Aortic smooth muscle cell (primary cell): ENCODE results near the gene A2ML1. TPM values are rescaled to one million over a fixed set of nuclear protein-coding genes. Genes with fewer than 3 reads are reported as not detected.

Experiments used
- total RNA-seq: library from RNA; depleted of rRNA; stranded (reverse); fragments of >200 nt; gene quantifications from 2 replicates; pipeline ENCODE4 v1.2.3, GENCODE V29; 2014

Gene A2ML1
- total RNA-seq, result 0.53 TPM in 1 of 2 replicates, not detected in the other

GRCh38 chr12:8822298-8822697 is at the start of gene A2ML1:
A2ML1 (plus strand) TSS chr12:8822621; CDS start chr12:8822652, 31 bp downstream.

GRCh38 chr12:8914033-8914715 is 91.8 kb downstream of the A2ML1 start, which contains the start of gene PHC1:
PHC1 (plus strand) TSS chr12:8914509; CDS start chr12:8917678, 3,169 bp downstream.

Other genes with a start within 250 kb of the A2ML1 start
- gene AICDA, start 209.8 kb upstream of the A2ML1 start, total RNA-seq, result not detected in 2 replicates
- gene MFAP5, start 159.8 kb upstream of the A2ML1 start, total RNA-seq, result 2.8 and 8.5 TPM in 2 replicates
- 29.6 and 42.2 TPM in 2 replicates for gene RIMKLB, start 124.6 kb upstream of the A2ML1 start, total RNA-seq
- gene PHC1, start 91.9 kb downstream of the A2ML1 start, total RNA-seq, result 9.6 and 14.7 TPM in 2 replicates
- gene M6PR, start 127.0 kb downstream of the A2ML1 start, total RNA-seq, result 327 and 416 TPM in 2 replicates
- gene KLRG1, start 166.9 kb downstream of the A2ML1 start, total RNA-seq, result 0.37 and 0.53 TPM in 2 replicates